Activated T-cell treated with anti-CD3 and anti-CD28 coated beads, Interleukin-2, amount 50 U/mL, for 48 hours (primary cell): ENCODE measurements around the gene APC.
"Not testable (repeated sequence)": the region's sequence is repeated elsewhere in the genome, so short reads cannot be mapped to it uniquely, and the experiment has no call there.

Experiments used
- DNase-seq, 2 experiments: peaks; one replicate each; pipeline ENCODE4 v3.0.0-alpha.2; 2020

APC gene

GRCh38 chr5:112861638-112861985 lies 123.9 kb downstream of the APC start:
- DNase-seq, result no peak

- no peak for DNase-seq
Observed at GRCh38 chr5:112862085-112862484, 124.4 kb downstream of the APC start.

GRCh38 chr5:112863549-112863948 lies 125.9 kb downstream of the APC start:
- DNase-seq, result no peak

- DNase-seq, result no peak
Observed at GRCh38 chr5:112865128-112865527, 127.4 kb downstream of the APC start.

- no peak for DNase-seq
Observed at GRCh38 chr5:112866739-112867138, 129.1 kb downstream of the APC start.

- DNase-seq, result no peak
Observed at GRCh38 chr5:112867411-112867810, 129.7 kb downstream of the APC start.

GRCh38 chr5:112869948-112870347 lies 132.3 kb downstream of the APC start:
- DNase-seq, result no peak

GRCh38 chr5:112870966-112871365 lies 133.3 kb downstream of the APC start:
- DNase-seq, result no peak

- no peak for DNase-seq
Observed at GRCh38 chr5:112876362-112876761, 138.7 kb downstream of the APC start.

- DNase-seq, result no peak
Observed at GRCh38 chr5:112878101-112878500, 140.4 kb downstream of the APC start.

GRCh38 chr5:112878760-112879159 lies 141.1 kb downstream of the APC start:
- DNase-seq, result peak; percentile 48 to 52

GRCh38 chr5:112880219-112880964 lies 142.7 kb downstream of the APC start:
- no peak for DNase-seq

- DNase-seq, result no peak
Observed at GRCh38 chr5:112883192-112883591, 145.5 kb downstream of the APC start.

- DNase-seq, result no peak
Observed at GRCh38 chr5:112885001-112885400, 147.3 kb downstream of the APC start.

- DNase-seq, result no peak
Observed at GRCh38 chr5:112886975-112887374, 149.3 kb downstream of the APC start.

- not testable (repeated sequence) for DNase-seq
Observed at GRCh38 chr5:112892066-112892465, 154.4 kb downstream of the APC start.

- DNase-seq, result no peak
Observed at GRCh38 chr5:112892776-112893175, 155.1 kb downstream of the APC start.

GRCh38 chr5:112895682-112896081 lies 158.0 kb downstream of the APC start:
- no peak for DNase-seq
